Stimulated activated CD4-positive, alpha-beta T cell treated with anti-CD3 and anti-CD28 coated beads, Interleukin-2, amount 100 ng/mL, for 4 hours (primary cell): ENCODE measurements around the gene CIART.
A peak's percentile ranks its signal among the peaks of the same experiment; 100 is the strongest.
"Not testable (repeated sequence)": the region's sequence is repeated elsewhere in the genome, so short reads cannot be mapped to it uniquely, and the experiment has no call there.

Source experiments
- DNase-seq: peaks from one replicate; pipeline ENCODE4 v3.0.0-alpha.2; 2020; ENCODE audit warnings: low read depth

The CIART gene, protein sequence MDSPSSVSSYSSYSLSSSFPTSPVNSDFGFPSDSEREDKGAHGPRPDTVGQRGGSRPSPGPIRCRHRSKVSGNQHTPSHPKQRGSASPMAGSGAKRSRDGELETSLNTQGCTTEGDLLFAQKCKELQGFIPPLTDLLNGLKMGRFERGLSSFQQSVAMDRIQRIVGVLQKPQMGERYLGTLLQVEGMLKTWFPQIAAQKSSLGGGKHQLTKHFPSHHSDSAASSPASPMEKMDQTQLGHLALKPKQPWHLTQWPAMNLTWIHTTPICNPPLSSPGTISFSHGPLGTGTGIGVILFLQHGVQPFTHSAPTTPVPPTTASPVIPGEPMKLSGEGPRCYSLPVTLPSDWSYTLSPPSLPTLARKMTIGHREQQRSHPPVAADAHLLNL

DNA sequence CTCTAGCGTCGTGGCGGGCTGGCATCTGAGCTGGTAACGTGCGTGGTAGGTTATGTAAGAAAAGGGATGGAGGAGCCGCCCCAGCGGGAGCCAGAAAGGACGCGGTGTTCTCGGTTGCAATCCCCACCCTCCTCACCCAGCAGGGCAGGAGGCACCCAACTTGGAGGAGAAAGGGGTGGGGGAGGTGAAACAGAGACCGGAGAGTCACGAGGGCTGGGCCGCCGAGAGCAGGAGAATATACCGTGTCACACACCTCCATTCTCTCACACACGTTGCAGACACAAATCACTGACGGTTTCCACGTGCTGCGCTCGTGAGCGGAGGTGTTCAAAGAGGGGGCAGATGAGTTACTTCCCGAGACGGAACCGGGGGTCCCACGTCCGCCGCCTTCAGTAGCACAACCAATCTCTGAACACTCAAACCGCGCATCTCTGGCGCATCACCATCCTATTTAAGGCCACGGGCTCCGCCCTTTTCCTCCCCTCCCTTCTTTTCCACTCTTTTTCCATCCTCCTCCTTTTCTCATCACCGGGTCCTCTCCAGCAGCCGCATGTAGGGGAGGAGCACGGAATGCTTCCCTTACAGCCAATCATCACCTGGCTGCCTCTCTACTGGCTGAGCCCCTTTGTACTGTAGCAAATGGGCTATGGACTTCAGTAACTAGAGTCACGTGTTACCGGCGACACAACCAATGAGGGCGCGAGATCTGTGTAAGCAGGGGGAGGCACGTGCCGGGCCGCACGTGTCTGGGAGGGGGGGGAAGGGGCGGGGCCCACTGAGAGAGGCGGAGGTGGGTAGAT is at the start of gene CIART:
Gene CIART, plus strand, starts transcription at position 797 of the 800 bp plus-strand sequence. CDS start 714 bp downstream, outside the sequence.
- peak; percentile 84 for DNase-seq

DNA sequence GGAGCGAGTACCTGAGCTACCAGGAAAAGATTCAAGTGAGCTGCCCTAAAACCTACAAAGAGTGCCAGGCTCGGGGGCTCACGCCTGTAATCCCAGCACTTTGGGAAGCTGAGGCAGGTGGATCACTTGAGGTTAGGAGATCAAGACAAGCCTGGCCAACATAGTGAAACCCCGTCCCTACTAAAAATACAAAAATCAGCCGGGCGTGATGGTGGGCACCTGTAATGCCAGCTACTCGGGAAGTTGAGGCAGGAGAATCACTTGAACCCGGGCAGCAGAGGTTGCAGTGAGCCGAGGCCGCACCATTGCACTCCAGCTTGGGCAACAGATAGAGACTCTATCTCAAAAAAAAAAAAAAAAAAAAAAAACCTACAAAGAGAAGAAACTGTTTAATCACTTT is 49.4 kb upstream of the CIART start:
- not testable (repeated sequence) for DNase-seq

DNA sequence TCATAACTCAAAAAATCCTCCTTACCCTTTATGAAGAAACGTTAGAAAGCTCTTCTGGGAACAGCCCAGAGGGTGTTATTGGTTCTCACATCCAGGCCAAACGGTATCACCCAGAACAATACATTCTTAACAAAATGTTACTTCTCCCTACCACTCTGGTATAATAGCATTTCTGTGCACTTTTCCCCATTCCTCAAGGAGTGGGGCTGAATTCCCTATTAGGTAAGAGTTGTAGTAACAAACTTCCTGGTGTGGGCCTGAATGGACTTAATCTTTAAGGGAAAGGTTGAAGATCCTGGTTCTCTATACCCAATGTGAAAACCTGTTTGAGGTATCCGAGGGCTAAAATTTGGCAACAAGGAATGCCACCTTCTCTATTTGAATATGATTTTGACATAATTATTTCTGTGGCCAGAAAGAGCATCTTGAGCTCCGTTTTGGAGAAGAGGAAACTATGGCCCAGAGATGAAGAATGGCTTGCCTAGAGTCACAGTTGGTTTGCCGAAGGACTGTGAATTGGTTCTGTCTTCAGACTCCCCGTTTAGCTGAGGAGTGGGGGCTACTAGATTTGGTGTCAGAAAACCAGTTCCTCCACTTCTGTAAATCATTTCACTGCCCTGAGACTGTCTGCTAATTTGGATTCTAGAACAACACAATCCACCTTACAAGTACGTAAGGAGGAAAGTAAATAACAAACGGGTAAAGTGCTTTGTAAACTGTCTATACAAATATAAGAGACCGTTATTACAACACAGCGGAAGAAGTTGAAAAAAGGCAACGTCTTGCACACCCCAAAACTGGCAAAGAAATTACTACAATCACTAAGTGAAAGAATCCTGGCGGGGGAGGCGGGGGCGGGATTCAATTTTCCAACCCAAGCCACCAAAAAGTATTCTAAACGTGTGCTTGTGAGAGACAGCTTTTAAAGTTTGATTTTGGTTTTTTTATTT is 48.7 kb upstream of the CIART start:
- peak; percentile 62 for DNase-seq

DNA sequence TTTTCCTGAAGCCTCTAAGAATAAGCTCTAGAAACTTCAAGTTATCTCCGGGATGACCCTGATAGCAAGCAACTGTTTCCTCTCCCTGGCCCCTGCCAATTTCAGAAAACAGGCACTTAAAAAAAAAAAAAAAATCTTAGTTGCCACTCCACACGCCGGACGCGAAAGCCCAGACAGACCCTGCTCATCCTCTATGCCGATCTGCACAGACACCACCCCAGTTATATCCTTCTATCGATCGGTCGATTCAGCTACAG is 48.1 kb upstream of the CIART start:
- no peak for DNase-seq

GRCh38 chr1:150234566-150235293 is 47.6 kb upstream of the CIART start:
- DNase-seq = peak; percentile 80

- no peak for DNase-seq
Observed at GRCh38 chr1:150235294-150235851, 47.0 kb upstream of the CIART start.

GRCh38 chr1:150235852-150236613 is 46.3 kb upstream of the CIART start, which contains the start of gene ANP32E:
ANP32E (minus strand) TSS chr1:150236112; CDS start chr1:150235786, 326 bp downstream.
- peak; percentile 88 for DNase-seq

DNA sequence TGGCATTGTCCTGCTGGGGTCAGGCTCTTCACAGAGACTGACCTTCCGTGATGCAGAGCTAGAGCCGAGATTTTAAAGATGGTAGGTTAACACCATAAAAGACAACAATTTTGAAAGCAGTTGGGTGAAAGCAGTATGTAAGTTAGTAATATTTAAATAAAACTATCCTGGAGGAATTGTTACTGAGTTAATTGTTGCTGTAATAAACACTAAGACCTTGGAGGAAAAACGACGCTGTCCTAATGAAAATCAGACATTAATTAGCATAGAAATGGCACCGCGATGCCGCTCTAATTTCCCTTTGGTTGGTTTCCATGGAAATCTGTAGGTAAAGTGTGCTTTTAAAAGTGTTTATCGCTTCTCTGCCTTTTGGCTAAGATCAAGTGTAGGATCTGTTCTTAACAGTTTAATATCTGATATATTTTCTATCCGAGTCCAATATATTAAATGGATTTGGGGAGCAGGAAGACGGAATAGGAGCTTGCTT is 45.7 kb upstream of the CIART start:
- DNase-seq = no peak

- not testable (repeated sequence) for DNase-seq
Observed at GRCh38 chr1:150237176-150237575, 45.2 kb upstream of the CIART start.

DNA sequence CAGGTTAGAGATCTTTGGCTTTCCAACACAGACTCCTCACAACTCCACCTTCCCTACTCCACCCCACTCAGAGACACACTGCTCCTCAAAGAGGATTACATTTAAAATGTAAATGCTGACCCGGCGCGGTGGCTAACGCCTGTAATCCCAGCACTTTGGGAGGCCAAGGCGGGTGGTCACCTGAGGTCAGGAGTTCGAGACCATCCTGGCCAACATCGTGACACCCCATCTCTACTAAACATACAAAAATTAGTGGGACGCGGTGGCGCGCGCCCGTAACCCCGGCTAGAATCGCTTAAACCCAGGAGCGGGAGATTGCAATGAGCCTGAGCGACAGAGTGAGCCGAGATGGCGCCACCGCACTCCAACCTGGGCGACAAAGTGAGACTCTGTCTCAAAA is 44.6 kb upstream of the CIART start:
- DNase-seq = no peak

DNA sequence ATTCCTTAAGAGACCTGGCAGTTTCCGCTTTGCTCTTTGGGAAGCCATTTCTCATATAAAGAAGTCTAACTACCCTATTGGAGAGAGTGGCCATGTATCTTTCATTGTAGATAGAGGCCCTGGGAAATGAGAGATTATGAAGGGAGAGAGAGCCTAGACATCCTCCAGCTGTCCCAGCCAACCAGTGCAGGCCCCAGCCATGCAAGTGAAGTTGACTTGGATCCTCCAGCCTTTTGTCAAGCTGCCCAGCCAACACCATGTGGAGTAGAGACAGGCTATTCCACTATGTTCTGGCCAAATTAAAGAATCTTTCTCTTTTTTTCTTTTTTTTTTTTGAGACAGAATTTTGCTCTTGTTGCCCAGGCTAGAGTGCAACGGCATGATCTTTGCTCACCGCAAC is 39.4 kb upstream of the CIART start:
- DNase-seq = no peak

GRCh38 chr1:150249936-150250335 is 32.4 kb upstream of the CIART start:
- DNase-seq = no peak

DNA sequence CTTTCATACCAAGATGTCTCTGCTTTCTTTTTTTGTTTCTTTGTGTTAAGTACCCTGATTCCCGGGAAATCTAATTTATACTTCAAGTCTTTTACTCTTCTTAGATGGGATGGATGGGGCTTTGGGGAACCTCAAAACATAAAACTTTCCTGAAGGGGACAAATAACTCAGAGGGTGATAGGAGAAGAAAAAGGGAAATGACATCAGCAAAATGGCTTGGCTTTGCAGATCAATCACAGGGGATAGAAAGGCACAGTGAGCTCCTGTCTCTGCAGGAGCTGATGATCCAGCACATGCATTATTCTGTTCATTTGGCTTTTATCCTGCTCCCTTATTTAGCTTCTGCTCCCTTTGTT is 26.2 kb upstream of the CIART start:
- no peak for DNase-seq

DNA sequence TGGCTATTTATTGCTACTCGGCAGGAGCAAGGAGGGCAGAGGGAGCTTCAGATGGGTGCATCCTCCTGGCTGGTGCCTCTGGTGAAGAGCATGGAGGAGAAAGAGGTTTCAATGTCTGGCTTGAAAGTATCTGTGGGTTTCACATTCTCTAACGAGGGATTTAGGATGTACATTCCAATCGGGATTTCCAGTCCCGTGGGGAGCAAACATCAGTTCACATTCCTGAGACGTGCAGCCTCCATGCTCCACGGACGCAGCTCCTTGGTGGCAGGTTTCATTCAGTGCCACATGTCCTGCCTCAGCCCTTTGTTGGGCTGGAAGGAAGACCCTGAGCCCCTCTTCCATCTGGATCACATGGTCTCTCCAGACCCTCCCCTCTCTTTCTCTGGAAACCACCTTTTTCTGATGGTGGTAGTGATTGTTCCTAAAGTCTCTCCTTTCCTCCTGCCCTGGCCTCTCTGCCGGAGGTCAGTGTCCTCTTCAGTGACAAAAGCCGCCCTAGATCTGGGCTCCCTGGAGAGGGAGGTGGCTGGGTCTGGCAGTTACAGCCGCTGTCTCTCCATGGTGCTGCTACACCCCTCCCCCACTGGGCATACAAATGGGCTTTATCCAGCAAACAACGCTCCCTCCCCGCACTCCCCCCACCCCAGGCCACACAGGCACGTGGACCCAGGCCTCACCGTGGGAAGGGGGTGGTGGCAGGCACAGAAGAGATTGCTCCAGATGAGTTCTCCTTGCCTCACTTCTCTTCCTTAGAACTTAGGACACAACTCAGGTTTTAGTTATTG is 25.6 kb upstream of the CIART start:
- no peak for DNase-seq

GRCh38 chr1:150257624-150258585 is 24.4 kb upstream of the CIART start, which contains the start of gene CA14:
CA14 (plus strand) TSS chr1:150257774; CDS start chr1:150258129, 355 bp downstream.
- no peak for DNase-seq

DNA sequence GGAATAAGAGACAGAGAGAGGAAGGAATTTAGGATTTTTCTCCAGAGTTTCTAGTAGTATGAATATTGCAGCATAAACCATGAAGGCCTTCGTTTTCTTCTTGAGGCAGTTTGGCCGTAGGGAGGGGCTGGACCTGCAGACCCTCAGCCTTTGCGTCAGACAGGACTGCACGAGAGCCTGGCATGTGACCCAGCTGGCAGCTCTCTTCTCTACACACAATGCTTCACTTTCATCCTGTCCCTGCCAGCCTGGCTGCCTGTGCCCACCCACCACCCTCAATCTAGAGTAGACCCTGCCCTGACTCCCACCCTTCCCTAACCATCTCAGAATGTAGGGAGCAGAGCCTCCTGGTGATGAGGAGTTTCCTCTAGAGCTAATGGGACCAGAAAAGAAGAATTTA is 23.1 kb upstream of the CIART start:
- DNase-seq = no peak

- DNase-seq = no peak
Observed at GRCh38 chr1:150259758-150260669, 22.3 kb upstream of the CIART start.
